D721Med (cell line): ENCODE results near the gene KRT73.

Experiments used
- DNase-seq: peaks from one replicate; pipeline ENCODE4 v3.0.0; 2011; ENCODE audit warnings: low spot score; ENCODE audit not compliant: insufficient read length
- FAIRE-seq: peaks from 2 replicates; lab custom pipeline; 2011; peaks lifted over from hg19 to GRCh38; lab: Jason Lieb, UNC
- CTCF ChIP-seq: IDR thresholded peaks from 2 replicates; pipeline ENCODE4 v1.5.1; 2012; ENCODE audit warnings: mild to moderate bottlenecking, control low read depth; ENCODE audit not compliant: insufficient read depth; ENCODE audit errors: missing control alignments

Gene KRT73

DNA sequence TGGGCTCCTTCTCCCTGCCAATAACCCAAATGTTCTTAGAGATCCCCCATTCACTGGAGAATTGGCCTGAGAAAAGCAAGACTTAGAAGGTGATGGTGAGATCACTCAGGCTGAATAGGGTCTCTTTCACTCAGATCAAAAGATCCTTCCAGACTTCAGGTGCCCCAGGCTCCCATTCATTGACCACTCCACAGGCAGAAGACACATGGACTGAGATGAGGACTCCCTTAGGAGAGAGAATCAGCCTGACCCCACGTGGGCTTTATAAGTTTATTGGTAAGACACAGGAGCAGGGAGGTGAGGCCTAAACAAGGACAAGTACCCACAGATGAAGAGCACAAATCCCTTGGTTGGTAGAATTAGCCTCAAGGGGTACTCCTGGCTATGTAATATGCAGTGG lies 11.0 kb downstream of the KRT73 start:
- no peak for FAIRE-seq
- no peak for TF ChIP-seq CTCF
- DNase-seq = no peak

- TF ChIP-seq CTCF = no peak
- no peak for FAIRE-seq
Measured at GRCh38 chr12:52606581-52607218, 11.7 kb downstream of the KRT73 start.

GRCh38 chr12:52606096-52606495 lies 12.3 kb downstream of the KRT73 start:
- DNase-seq = no peak
- FAIRE-seq = no peak
- TF ChIP-seq CTCF = no peak

More at GRCh38 chr12:52606581-52607218, 11.7 kb downstream of the KRT73 start:
- no peak for DNase-seq

DNA sequence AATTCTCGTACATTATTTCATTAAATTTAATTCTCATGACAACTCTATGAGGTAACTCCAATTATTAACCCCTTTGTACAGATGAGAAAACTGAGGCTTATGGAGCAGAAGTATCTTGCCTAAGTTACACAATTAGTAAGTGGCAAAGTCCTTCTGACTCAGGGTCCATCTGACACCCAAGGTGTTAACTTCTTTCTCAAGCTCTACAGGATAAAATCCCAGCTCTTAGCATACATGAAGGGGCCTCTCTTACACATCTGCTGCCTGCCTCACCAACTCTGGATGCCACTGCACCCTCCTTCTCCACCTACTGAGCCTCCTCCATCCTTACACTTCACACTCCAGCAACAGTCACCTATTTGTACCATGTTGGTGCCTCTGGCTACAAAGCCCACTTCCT lies 12.8 kb downstream of the KRT73 start:
- FAIRE-seq (no peak), DNase-seq (no peak)
- TF ChIP-seq CTCF = no peak

GRCh38 chr12:52604859-52605258 lies 13.5 kb downstream of the KRT73 start:
- no peak for FAIRE-seq

GRCh38 chr12:52603314-52603713 lies 15.0 kb downstream of the KRT73 start:
- TF ChIP-seq CTCF = no peak
- DNase-seq = no peak
- no peak for FAIRE-seq

More at GRCh38 chr12:52604859-52605258, 13.5 kb downstream of the KRT73 start:
- no peak for TF ChIP-seq CTCF
- no peak for DNase-seq

GRCh38 chr12:52602552-52602951 lies 15.8 kb downstream of the KRT73 start:
- no peak for FAIRE-seq

More at GRCh38 chr12:52602552-52602951, 15.8 kb downstream of the KRT73 start:
- TF ChIP-seq CTCF = no peak
- no peak for DNase-seq
